Natural killer cell (primary cell): ENCODE data around the gene C19orf38. TPM values are rescaled to one million over a fixed set of nuclear protein-coding genes. Genes with fewer than 3 reads are reported as not detected.
A peak's percentile ranks its signal among the peaks of the same experiment; 100 is the strongest.

Experiments used
- ATAC-seq, 3 donors: fragments of 150-1000 bp in 2 of 3; fragments of 200-7000 bp in 1 of 3; cut with Tn5 transposase; 1 replicate in 1 of 3; 2 replicates in 2 of 3; pipeline ENCODE4 v1.10.0; 2021; ENCODE audit warnings: mild to moderate bottlenecking in 2 of 3, moderate library complexity in 2 of 3
- DNase-seq, 2 donors: peaks; one replicate each; pipeline versions ENCODE4 v3.0.0 to v3.0.0-alpha.2; 2013 to 2021; ENCODE audit warnings: mixed read lengths in 1 of 2
- H3K27ac ChIP-seq: one replicate; pipeline ENCODE4 v1.5.1; 2013; ENCODE audit warnings: mild to moderate bottlenecking, low read length
- H3K27me3 ChIP-seq: one replicate; pipeline ENCODE4 v1.6.1; 2013; ENCODE audit warnings: low read length; ENCODE audit not compliant: control insufficient read depth, insufficient read depth
- H3K36me3 ChIP-seq: one replicate; pipeline ENCODE4 v1.6.1; 2013; ENCODE audit warnings: low read length; ENCODE audit not compliant: control insufficient read depth, insufficient read depth
- H3K4me1 ChIP-seq: one replicate; pipeline ENCODE4 v1.6.1; 2013; ENCODE audit warnings: low read length; ENCODE audit not compliant: control insufficient read depth, insufficient read depth
- H3K4me3 ChIP-seq: one replicate; pipeline ENCODE4 v1.5.1; 2013; ENCODE audit warnings: low read length
- H3K9me3 ChIP-seq: one replicate; pipeline ENCODE4 v1.6.1; 2013; ENCODE audit warnings: low read length; ENCODE audit not compliant: control insufficient read depth, insufficient read depth
- H3K27ac Mint-ChIP-seq, 2 donors: one replicate each; pipeline ENCODE4 v1.8.0; 2022; ENCODE audit warnings: mild to moderate bottlenecking in 2 of 2, mixed read lengths in 2 of 2, moderate library complexity in 1 of 2
- H3K27me3 Mint-ChIP-seq, 2 donors: one replicate each; pipeline ENCODE4 v1.8.0; 2022; ENCODE audit warnings: low read depth in 2 of 2, mixed read lengths in 2 of 2
- H3K36me3 Mint-ChIP-seq: one replicate; pipeline ENCODE4 v1.8.0; 2022; ENCODE audit warnings: mixed read lengths
- H3K4me1 Mint-ChIP-seq, 2 donors: one replicate each; pipeline ENCODE4 v1.8.0; 2022; ENCODE audit warnings: mixed read lengths in 2 of 2
- H3K4me3 Mint-ChIP-seq: one replicate; pipeline ENCODE4 v1.8.0; 2022; ENCODE audit warnings: mild to moderate bottlenecking, moderate library complexity, mixed read lengths
- H3K9me3 Mint-ChIP-seq, 2 donors: one replicate each; pipeline ENCODE4 v1.8.0; 2022; ENCODE audit warnings: mixed read lengths in 2 of 2
- WGBS: methylation state at CpG from one replicate; pipeline ENCODE4 v1.1.7; 2013; ENCODE audit warnings: missing lambda C conversion rate; ENCODE audit not compliant: insufficient coverage; 5-methylcytosine and 5-hydroxymethylcytosine counted together
- intact Hi-C: fragments of 100-400 bp; cut with micrococcal nuclease; formaldehyde crosslinking; loops from one replicate; pipeline ENCODE4 v1.14.2; 2022
- total RNA-seq, 4 donors: library from RNA; stranded (reverse); fragments of 120-200 nt in 1 of 4; gene quantifications; one replicate each; pipeline versions ENCODE4 v1.2.3 to v1.2.4, GENCODE V29; 2013 to 2022
- TF ChIP-seq, protein P1 (sequence below): fragments of 200-600 bp; IDR thresholded peaks from one replicate; pipeline ENCODE4 v1.8.0; 2022; ENCODE audit warnings: antibody characterized with exemption

The C19orf38 gene
- total RNA-seq, 3 donors from 2014 or later (not counting 1 experiment from before 2014, with no cell fraction given) = 2.9 to 9.9 (median 6.2) TPM

DNA sequence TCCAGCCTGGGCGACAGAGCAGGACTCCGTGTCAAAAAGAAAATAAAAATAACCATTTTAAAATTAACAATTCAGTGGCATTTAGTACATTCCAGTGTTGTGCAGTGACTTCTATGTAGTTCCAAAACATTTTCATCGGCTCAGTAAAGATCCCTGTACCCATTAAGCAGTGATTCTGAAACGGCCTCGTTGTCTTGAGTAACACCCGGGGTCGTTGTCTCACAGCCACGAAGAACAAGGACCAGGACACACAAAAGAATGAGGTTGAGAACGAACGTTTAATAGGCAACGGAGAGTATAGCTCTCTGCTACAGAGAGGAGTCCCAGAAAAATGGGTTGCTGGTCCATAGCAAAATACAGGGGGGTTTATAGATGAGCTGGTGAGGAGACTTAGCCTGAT, 9.8 kb upstream of the C19orf38 start:
- Histone ChIP-seq H3K27me3 (no peaks in the 10 kb centered on the region), H3K9me3 (no peaks in the 10 kb centered on the region), H3K4me1 (peaks cover 20% of the 10 kb centered on the region), H3K27ac (no peak overlapping the region), H3K36me3 (peaks cover 2% of the 10 kb centered on the region), H3K4me3 (no peak overlapping the region)
- 93% methylated on average over 11 of the region's 11 CpGs for WGBS
- no peak overlapping the region for H3K4me3 Mint-ChIP-seq
- no peaks in the 10 kb centered on the region for H3K27me3 Mint-ChIP-seq
- no peak overlapping the region for H3K27ac Mint-ChIP-seq
- no peaks in the 10 kb centered on the region for H3K9me3 Mint-ChIP-seq
- H3K4me1 Mint-ChIP-seq = peaks cover 14 to 18% of the 10 kb centered on the region in 2 donors
- ATAC-seq = no peak
- intact Hi-C loops = no loop called here
- no peak for DNase-seq
- TF ChIP-seq, protein P1, sequence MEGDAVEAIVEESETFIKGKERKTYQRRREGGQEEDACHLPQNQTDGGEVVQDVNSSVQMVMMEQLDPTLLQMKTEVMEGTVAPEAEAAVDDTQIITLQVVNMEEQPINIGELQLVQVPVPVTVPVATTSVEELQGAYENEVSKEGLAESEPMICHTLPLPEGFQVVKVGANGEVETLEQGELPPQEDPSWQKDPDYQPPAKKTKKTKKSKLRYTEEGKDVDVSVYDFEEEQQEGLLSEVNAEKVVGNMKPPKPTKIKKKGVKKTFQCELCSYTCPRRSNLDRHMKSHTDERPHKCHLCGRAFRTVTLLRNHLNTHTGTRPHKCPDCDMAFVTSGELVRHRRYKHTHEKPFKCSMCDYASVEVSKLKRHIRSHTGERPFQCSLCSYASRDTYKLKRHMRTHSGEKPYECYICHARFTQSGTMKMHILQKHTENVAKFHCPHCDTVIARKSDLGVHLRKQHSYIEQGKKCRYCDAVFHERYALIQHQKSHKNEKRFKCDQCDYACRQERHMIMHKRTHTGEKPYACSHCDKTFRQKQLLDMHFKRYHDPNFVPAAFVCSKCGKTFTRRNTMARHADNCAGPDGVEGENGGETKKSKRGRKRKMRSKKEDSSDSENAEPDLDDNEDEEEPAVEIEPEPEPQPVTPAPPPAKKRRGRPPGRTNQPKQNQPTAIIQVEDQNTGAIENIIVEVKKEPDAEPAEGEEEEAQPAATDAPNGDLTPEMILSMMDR = no peak
- H3K36me3 Mint-ChIP-seq = no peaks in the 10 kb centered on the region

GRCh38 chr19:10839114-10840050, 8.8 kb upstream of the C19orf38 start:
- Mint-ChIP-seq H3K9me3 (no peaks in the 10 kb centered on the region), H3K4me1 (peaks cover 14 to 18% of the 10 kb centered on the region in 2 donors), H3K4me3 (no peak overlapping the region), H3K27ac (peak overlapping the region in 1 of 2 donors; percentile 6), H3K36me3 (no peaks in the 10 kb centered on the region), H3K27me3 (no peaks in the 10 kb centered on the region)
- Histone ChIP-seq H3K27ac (no peak overlapping the region), H3K4me1 (peaks cover 20% of the 10 kb centered on the region), H3K9me3 (no peaks in the 10 kb centered on the region), H3K36me3 (no peaks in the 10 kb centered on the region), H3K4me3 (no peak overlapping the region), H3K27me3 (no peaks in the 10 kb centered on the region)
- intact Hi-C loops = no loop called here
- DNase-seq (no peak), ATAC-seq (no peak)
- 76% methylated on average over 10 of the region's 10 CpGs for WGBS
- TF ChIP-seq, protein P1 = no peak

DNA sequence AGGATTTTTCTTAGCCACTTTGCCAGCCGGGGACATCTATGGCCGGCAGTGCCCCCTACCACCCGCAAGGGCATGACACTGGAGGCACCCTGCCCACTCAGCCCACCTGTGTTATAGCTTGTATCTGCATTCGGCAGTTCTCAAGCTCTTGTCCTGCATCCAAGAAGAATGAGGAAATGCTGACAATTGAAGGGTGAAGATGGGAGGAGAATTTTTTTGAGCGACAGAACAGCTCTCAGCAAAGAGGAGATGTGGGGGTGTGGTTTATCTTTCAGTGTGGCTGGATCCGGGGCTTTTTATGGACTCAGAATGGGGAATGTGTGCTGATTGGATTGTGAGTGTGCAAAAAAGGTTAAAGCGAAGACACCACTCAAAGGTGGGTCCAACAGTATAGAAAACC, 5.4 kb upstream of the C19orf38 start:
- Histone ChIP-seq H3K36me3 (no peaks in the 10 kb centered on the region), H3K4me3 (no peak overlapping the region), H3K4me1 (peaks cover 9% of the 10 kb centered on the region), H3K27ac (no peak overlapping the region), H3K9me3 (peaks cover 5% of the 10 kb centered on the region), H3K27me3 (no peaks in the 10 kb centered on the region)
- WGBS = 94% methylated on average over 7 of the region's 7 CpGs
- Mint-ChIP-seq H3K27me3 (no peaks in the 10 kb centered on the region), H3K36me3 (no peaks in the 10 kb centered on the region), H3K9me3 (no peaks in the 10 kb centered on the region), H3K27ac (no peak overlapping the region), H3K4me3 (no peak overlapping the region), H3K4me1 (peaks cover 7 to 10% of the 10 kb centered on the region in 2 donors)
- intact Hi-C loops = no loop called here
- ATAC-seq = no peak
- TF ChIP-seq, protein P1 = no peak
- no peak for DNase-seq
